ENCODE data around the gene GTF2F1. TPM values are rescaled to one million over a fixed set of nuclear protein-coding genes. Genes with fewer than 3 reads are reported as not detected.

Gene GTF2F1
- total and polyA plus RNA-seq, 9 of the 15 experiments (the other 6 are each of a cell fraction or from before 2014, with no cell fraction given) = 4.7 to 75.4 (median 68.4) TPM

- peak; percentile 66 for TF ChIP-seq ZBTB40 (IDR thresholded peaks at IDR 0.05)
- no peak for TF ChIP-seq ZBTB40 (CRISPR knock-in tag; IDR thresholded peaks at IDR 0.05)
- peak; percentile 79 for TF ChIP-seq BHLHE40 (IDR thresholded peaks at IDR 0.05; ENCODE audit: low read length)
- peak; percentile 78 for TF ChIP-seq HINFP (tag; conservative IDR thresholded peaks at IDR 0.05; ENCODE audit: low read depth)
- no peak for TF ChIP-seq MXI1 (IDR thresholded peaks at IDR 0.05; ENCODE audit: low read depth, low read length)
- TF ChIP-seq PHF8 (IDR thresholded peaks at IDR 0.05; ENCODE audit: borderline replicate concordance, low read length) = peak; percentile 63; the same call in 1 of the 2 replicates
- peak; percentile 99 for TF ChIP-seq NEUROD1 (IDR thresholded peaks at IDR 0.05; ENCODE audit: borderline replicate concordance, low read depth, low read length, partially characterized antibody)
- TF ChIP-seq SIN3A (IDR thresholded peaks at IDR 0.05; ENCODE audit: borderline replicate concordance in 2 of 2, control insufficient read depth in 1 of 2, low read depth in 2 of 2, low read length in 2 of 2) = peak in 1 of 2 experiments; percentile 41; a peak in 1 of 4 replicates
- no peak for TF ChIP-seq DEAF1 (CRISPR knock-in tag; IDR thresholded peaks at IDR 0.05)
- no peak for TF ChIP-seq GTF2A2 (tag; IDR thresholded peaks at IDR 0.05)
- peak; percentile 96 for TF ChIP-seq TOE1 (IDR thresholded peaks at IDR 0.05; ENCODE audit: borderline replicate concordance)
- TF ChIP-seq TOE1 (CRISPR knock-in tag; IDR thresholded peaks at IDR 0.05; ENCODE audit: borderline replicate concordance, low read depth) = 0 out of 2 replicates have a peak, but pooled peaks have one; percentile 67
- TF ChIP-seq CHD2 (IDR thresholded peaks at IDR 0.05; ENCODE audit: low read depth, low read length) = peak; percentile 93
Observed at GRCh38 chr19:6424939-6425731, 32.2 kb upstream of the GTF2F1 start (continued).

Measured in K562 (cell line).